Measurements from ENCODE around the gene PLEK2. TPM values are rescaled to one million over a fixed set of nuclear protein-coding genes. Genes with fewer than 3 reads are reported as not detected.

Gene PLEK2
- total and polyA plus RNA-seq, 2 of the 13 experiments (the other 11 are each of a cell fraction or from before 2014, with no cell fraction given) = 0.26 to 1.5 TPM

DNA sequence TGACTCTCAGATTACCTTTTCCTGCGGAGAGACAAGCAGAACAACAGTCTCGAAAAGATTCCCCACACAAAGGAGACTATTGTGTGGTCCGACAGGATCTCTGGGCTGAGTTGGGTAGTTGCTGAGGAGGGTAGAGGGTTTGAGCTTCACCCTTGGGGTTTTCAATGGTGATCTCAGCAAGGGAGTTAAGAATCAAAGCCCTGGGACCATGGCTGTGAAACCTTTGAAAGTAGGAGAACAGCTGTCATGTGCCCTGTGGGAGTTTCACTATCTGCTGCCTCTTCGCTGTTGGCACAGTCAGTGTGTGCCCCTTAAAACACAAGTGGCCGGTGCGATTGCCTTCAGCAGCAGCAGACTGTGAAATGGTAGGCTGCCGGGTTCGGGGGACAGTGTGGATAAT is 14.2 kb upstream of the PLEK2 start:
- no peak for TF ChIP-seq ZFP82 (CRISPR knock-in tag; IDR thresholded peaks at IDR 0.05; ENCODE audit: borderline replicate concordance)
- CTCF ChIA-PET (ENCODE audit: low intra/inter-chr PET ratio, low total read pairs) = interaction anchor here (1.3 to 3.8 kb wide), 2 partner anchors 145 to 241 kb away, joined by 3 to 22 read pairs; no protein-coding TSS in a partner anchor
- POLR2A ChIA-PET = no interaction called here

DNA sequence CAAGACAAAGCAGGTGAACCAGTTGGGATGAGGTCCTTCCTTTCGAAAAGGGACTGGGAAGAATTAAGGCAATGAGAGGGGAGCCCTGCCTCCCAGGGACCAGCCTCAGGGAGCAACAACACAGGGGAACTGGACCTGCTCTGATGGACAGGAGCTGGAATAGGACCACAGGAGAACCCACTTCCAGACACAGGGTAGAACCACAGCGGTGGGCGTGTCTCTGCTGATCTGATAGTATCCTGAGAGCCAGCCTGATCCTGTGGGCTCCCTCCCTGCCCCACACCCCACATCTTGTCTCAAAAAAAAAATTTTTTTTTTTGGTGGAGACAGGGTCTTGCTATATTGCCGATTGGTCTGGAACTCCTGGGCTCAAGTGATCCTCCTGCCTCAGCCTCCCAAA is 13.6 kb upstream of the PLEK2 start:
- H3K27me3 ChIP-seq (ENCODE audit: control insufficient read depth in 1 of 2, insufficient read depth in 2 of 2, low read length in 2 of 2) = peaks cover 2 to 6% of the 10 kb centered on the region in 2 experiments; a peak in 3 of 5 replicates

More for the DNA sequence above, 14.2 kb upstream of the PLEK2 start:
- H3K79me2 ChIP-seq (ENCODE audit: insufficient read depth, low read length) = no peaks in the 10 kb centered on the region
- BruUV-seq (replicated peaks) = no TSS peak
- no peaks in the 10 kb centered on the region for H3K36me3 ChIP-seq (replicated peaks in 1 of 2; ENCODE audit: control insufficient read depth in 1 of 2, insufficient read depth in 2 of 2, low read length in 2 of 2)
- no peak overlapping the region for H3K4me3 ChIP-seq (replicated peaks in 1 of 3; ENCODE audit: insufficient read depth in 1 of 3, low read depth in 2 of 3, low read length in 3 of 3)
- 47% methylated on average over 7 of the region's 8 CpGs for WGBS (ENCODE audit: low lambda C conversion rate)
- no peaks in the 10 kb centered on the region for H4K20me1 ChIP-seq (ENCODE audit: insufficient read depth, low read length)
- ATAC-seq = no peak
- no peak overlapping the region for H3K27ac ChIP-seq (ENCODE audit: extremely low read length, insufficient read depth, low read length)
- no peak for DNase-seq (ENCODE audit: low spot score)
- in situ Hi-C loops (cut with HindIII; ENCODE audit: extremely low pct_ligation_motif_present, low pct_unique_long_range_greater_than_20kb) = no loop called here
- H2AFZ ChIP-seq (ENCODE audit: low read length) = no peak overlapping the region
- intact Hi-C loops (cut with micrococcal nuclease; ENCODE audit: unreplicated experiment) = loop anchor here (5.0 to 10.0 kb wide), 3 partner anchors 101 to 279 kb away; partner anchors contain the start of gene RDH12
- no peaks in the 10 kb centered on the region for H3K9me3 ChIP-seq (ENCODE audit: low read length)
- no peak overlapping the region for H3K4me2 ChIP-seq (ENCODE audit: low read depth, low read length)
- peaks cover 2 to 5% of the 10 kb centered on the region in 2 experiments; a peak in 3 of 5 replicates for H3K27me3 ChIP-seq (ENCODE audit: control insufficient read depth in 1 of 2, insufficient read depth in 2 of 2, low read length in 2 of 2)
- H3K4me1 ChIP-seq (ENCODE audit: insufficient read depth, low read length) = peaks cover 32% of the 10 kb centered on the region
- H3K9ac ChIP-seq (ENCODE audit: insufficient read depth, low read depth, low read length) = no peak overlapping the region
- FAIRE-seq = no peak

More for the DNA sequence above, 13.6 kb upstream of the PLEK2 start:
- BruUV-seq (replicated peaks) = no TSS peak
- WGBS (ENCODE audit: low lambda C conversion rate) = 29% methylated on average over 4 of the region's 4 CpGs
- Histone ChIP-seq H3K36me3 (replicated peaks in 1 of 2; ENCODE audit: control insufficient read depth in 1 of 2, insufficient read depth in 2 of 2, low read length in 2 of 2) (no peaks in the 10 kb centered on the region), H3K9me3 (ENCODE audit: low read length) (no peaks in the 10 kb centered on the region), H3K4me3 (replicated peaks in 1 of 3; ENCODE audit: insufficient read depth in 1 of 3, low read depth in 2 of 3, low read length in 3 of 3) (no peak overlapping the region), H3K9ac (ENCODE audit: insufficient read depth, low read depth, low read length) (no peak overlapping the region), H3K4me1 (ENCODE audit: insufficient read depth, low read length) (peaks cover 32% of the 10 kb centered on the region), H2AFZ (ENCODE audit: low read length) (no peak overlapping the region), H3K79me2 (ENCODE audit: insufficient read depth, low read length) (no peaks in the 10 kb centered on the region), H4K20me1 (ENCODE audit: insufficient read depth, low read length) (no peaks in the 10 kb centered on the region), H3K4me2 (ENCODE audit: low read depth, low read length) (no peak overlapping the region), H3K27ac (ENCODE audit: extremely low read length, insufficient read depth, low read length) (no peak overlapping the region)
- ATAC-seq = no peak
- ChIA-PET POLR2A (no interaction called here), CTCF (ENCODE audit: low intra/inter-chr PET ratio, low total read pairs) (interaction anchor here (3.8 kb wide), 1 partner anchor 145 kb away, joined by 22 read pairs; no protein-coding TSS in a partner anchor)
- in situ Hi-C loops (cut with HindIII; ENCODE audit: extremely low pct_ligation_motif_present, low pct_unique_long_range_greater_than_20kb) (no loop called here), intact Hi-C loops (cut with micrococcal nuclease; ENCODE audit: unreplicated experiment) (loop anchor here (5.0 to 10.0 kb wide), 3 partner anchors 102 to 279 kb away; partner anchors contain the start of gene RDH12)
- TF ChIP-seq, protein P1, sequence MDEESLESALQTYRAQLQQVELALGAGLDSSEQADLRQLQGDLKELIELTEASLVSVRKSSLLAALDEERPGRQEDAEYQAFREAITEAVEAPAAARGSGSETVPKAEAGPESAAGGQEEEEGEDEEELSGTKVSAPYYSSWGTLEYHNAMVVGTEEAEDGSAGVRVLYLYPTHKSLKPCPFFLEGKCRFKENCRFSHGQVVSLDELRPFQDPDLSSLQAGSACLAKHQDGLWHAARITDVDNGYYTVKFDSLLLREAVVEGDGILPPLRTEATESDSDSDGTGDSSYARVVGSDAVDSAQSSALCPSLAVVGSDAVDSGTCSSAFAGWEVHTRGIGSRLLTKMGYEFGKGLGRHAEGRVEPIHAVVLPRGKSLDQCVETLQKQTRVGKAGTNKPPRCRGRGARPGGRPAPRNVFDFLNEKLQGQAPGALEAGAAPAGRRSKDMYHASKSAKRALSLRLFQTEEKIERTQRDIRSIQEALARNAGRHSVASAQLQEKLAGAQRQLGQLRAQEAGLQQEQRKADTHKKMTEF (CRISPR knock-in tag; IDR thresholded peaks at IDR 0.05) = no peak
- TF ChIP-seq GTF2F1 (IDR thresholded peaks at IDR 0.05; ENCODE audit: low read length) (no peak), NFKBIZ (CRISPR knock-in tag; IDR thresholded peaks at IDR 0.05) (no peak), CCDC6 (CRISPR knock-in tag; IDR thresholded peaks at IDR 0.05) (no peak), ZNF850 (CRISPR knock-in tag; conservative IDR thresholded peaks at IDR 0.05) (no peak), TARDBP (CRISPR knock-in tag; IDR thresholded peaks at IDR 0.05) (no peak), CEBPB (IDR thresholded peaks at IDR 0.05; ENCODE audit: borderline replicate concordance, low read depth, low read length) (no peak), ZNF841 (CRISPR knock-in tag; IDR thresholded peaks at IDR 0.05; ENCODE audit: borderline replicate concordance) (no peak)
- TF ChIP-seq, protein P2, sequence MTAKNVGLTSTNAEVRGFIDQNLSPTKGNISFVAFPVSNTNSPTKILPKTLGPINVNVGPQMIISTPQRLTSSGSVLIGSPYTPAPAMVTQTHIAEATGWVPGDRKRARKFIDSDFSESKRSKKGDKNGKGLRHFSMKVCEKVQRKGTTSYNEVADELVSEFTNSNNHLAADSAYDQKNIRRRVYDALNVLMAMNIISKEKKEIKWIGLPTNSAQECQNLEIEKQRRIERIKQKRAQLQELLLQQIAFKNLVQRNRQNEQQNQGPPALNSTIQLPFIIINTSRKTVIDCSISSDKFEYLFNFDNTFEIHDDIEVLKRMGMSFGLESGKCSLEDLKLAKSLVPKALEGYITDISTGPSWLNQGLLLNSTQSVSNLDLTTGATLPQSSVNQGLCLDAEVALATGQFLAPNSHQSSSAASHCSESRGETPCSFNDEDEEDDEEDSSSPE (CRISPR knock-in tag; IDR thresholded peaks at IDR 0.05) = no peak
- no peak for DNase-seq (ENCODE audit: low spot score)
- FAIRE-seq = no peak
